GM19238 (cell line): ENCODE data around the gene ATP6V0B.

Source experiments
- DNase-seq: peaks from one replicate; pipeline ENCODE4 v3.0.0; 2011; ENCODE audit warnings: low spot score; ENCODE audit not compliant: insufficient read length

Gene ATP6V0B

GRCh38 chr1:44002165-44002564 is 27.4 kb downstream of the ATP6V0B start:
- no peak for DNase-seq

DNA sequence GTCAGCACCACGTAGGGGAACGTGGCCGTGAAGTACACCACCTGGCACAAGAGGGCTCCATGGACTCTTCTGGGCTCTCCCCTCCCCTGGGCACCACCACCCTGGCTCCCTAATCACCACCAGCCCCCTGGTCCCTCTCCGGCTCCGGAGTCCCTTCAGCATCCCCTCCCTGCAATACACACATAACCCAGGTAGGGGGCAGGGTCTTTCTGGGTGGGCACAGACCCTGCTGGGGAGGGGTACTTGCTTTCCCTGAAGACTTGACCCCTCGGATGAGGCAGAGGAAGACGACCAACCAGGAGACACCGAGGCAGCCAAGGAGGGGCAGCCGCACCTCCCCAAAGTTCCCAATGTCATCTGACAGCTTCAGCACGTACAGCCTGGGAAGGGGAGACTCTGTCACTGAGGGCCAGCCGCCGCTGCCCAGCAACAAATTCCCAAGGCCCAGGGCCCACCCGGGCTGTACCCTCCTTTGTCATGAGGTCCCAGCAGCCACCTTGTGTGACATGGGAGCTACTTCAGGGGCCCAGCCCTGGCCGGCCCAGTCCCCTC is 27.9 kb downstream of the ATP6V0B start:
- DNase-seq: no peak

GRCh38 chr1:44008259-44008658 is 33.5 kb downstream of the ATP6V0B start:
- no peak for DNase-seq

DNA sequence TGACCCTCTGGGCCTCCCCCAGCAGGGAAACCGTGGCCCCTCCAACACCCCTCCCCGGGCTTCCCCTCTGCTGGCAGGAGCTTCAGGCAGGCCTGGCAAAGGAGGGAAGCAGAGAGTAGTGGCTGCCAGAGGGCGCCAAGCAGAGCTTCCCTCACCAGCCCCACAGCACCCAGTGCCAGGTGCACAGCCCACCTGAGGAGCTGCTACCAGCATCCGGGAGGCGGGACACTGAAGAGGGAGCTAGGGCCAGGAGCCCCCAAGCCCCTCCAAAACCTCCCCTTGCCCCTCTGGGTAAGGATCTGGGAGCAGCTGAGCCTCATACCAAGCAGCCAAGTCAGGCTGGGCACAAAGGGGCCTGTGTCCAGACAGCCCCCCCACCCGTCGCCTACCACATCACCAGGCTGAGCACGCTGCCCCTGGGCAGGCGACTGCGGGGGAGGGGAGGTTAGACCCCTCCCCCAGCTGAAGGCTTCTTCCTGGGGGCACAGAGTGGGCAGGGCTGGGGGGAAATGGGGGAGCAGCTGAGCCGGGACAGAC is 36.2 kb downstream of the ATP6V0B start:
- DNase-seq: no peak

DNA sequence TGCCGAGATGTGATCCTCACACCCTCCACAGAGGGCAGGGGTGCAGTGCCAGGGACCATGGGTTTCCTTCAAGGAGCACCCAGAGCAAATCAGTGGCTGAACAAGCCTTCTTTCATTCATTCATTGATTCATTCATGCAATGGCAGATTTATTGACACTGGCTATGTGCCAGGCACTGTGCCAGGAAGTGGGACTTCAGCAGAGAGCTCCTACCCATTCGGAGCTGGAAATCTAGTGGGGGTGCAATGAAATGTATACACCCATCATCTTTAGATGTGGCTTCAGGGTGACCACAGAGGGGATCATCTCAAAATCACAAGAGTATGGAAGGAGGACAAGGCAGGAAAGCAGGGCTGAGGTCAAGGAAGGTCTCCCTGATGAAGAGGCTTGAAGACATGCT is 37.6 kb downstream of the ATP6V0B start:
- no peak for DNase-seq

DNA sequence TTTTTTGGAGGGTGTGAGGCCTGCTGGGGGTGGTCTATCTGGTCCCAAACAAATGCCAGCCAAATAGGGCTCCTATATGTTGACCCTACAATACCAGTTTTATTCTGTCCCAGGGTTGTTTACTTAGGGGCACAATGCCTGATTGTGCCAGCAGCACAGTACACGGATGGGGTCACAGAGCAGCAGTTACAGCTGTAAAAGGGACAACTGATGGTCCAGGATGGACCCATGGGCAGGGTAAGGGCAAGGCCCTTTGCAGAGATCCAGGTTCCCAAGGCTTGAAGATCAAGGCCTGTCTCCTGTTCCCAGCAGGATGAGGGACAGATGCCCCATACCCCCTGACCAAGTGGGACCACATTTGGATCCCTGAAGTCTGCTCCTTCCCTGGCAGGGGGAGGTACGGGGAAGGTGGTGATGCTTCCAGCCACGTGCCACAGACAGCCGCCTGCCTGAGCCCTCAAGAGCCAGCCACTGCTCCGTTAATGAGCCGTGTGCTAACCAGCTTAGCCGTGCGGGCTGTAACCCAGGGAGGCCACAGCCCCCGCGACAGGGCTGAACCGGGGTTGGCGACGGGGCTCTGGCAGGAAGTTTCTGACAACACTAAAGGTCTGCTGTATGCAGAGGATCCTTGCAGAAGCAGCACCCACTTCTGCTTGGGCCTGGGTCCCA is 38.3 kb downstream of the ATP6V0B start:
- no peak for DNase-seq

DNA sequence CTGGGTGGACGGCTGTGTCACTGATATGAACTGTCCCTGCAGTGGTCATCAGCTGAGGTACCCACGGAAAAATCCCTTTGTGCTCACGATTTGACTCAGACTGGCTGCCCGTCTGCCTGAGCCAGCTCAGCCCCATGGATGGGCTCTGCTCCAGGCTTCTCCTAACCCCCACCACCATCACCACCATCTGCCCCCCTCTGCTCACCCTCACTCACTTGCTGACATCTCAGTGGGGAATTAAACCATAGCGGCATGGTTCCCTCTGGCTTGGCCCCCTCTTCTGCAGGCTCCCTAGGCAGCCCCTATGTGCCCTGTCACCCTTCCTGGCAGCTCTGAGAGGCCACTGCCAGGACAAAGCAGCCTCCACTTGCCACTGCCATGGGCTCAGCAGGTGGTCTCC is 39.2 kb downstream of the ATP6V0B start:
- no peak for DNase-seq

DNA sequence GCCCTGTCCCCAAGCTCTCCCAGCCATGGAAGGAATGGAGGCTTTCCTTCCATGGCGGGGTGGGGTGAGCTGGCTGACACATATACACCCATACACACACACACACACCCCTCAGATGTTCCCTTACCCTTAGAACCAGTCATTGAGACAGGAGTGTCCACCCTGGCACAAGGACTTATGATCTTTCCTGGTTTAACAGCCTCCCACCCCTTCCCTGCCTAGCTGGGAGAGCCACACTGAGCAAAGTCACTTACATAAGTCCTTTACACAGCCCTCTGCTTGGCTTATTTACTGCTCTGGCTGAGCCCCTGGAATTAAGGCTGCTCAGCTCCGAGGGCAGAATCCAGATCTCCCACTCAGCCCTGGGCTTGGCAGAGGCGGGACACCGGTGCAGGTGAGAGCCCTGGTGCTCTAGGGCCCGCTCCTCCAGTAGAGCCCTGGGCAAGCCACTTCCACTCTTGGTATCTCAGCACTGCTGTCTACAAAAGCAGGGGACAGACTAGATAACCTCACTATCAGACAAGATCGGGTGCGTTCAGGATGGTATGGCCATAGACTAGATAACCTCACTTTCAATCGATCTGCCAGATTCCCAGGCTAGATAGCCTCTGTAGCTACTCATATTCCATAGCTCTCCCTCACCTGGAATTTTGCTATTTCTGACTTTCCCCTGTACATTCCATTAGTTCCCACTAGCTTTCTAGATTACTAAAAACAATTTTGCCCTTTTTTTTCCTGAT is 39.8 kb downstream of the ATP6V0B start:
- no peak for DNase-seq

- DNase-seq: no peak
These were observed 40.4 kb downstream of the ATP6V0B start for GRCh38 chr1:44015206-44015605.

GRCh38 chr1:44016041-44016889 is 41.5 kb downstream of the ATP6V0B start:
- DNase-seq: no peak

- no peak for DNase-seq
These were observed 42.2 kb downstream of the ATP6V0B start for GRCh38 chr1:44016890-44017400.

DNA sequence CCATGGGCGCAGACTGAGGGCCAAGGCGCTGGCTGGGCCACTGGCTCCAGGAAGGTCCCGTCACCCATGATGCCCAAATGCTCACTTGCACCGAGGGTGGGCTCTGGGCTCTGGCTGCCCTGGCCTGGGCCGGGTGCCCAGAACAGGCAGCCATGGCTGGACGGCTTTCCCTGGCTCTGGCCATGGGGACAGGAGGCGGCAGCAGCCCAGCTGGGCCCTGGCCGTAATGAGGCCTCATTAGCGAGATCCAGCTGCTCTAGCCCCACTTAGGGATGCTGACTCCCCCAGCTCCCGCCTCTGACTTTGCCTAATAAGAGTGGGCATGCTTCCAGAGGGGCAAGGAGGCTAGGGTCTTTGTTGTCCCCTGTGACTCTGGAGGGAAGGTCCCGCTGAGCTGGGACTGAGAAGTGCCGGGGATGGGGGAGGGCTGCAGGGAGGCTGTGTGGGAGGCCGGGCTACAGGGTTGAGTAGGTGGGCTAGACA is 44.7 kb downstream of the ATP6V0B start:
- DNase-seq: no peak

DNA sequence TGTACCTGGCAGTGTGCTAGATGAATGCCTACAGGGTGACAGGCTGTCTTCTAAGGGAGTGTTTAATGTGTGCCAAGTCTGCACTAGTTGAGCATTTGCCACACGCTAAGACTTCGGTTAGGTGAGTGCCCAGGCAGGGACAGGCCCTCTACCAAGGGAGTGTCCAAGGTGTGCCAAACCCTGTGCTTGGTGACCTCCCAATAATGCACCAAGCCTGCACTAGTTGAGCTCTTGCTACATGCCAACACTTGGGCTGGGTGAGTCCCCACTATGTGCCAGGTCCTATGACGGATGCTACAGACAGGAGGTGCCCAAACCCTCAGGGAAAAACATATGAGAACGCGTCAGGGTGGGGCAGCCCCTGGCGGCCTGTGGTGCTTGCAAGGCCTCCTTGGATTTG is 45.7 kb downstream of the ATP6V0B start:
- DNase-seq: no peak

GRCh38 chr1:44021156-44021555 is 46.4 kb downstream of the ATP6V0B start:
- no peak for DNase-seq

DNA sequence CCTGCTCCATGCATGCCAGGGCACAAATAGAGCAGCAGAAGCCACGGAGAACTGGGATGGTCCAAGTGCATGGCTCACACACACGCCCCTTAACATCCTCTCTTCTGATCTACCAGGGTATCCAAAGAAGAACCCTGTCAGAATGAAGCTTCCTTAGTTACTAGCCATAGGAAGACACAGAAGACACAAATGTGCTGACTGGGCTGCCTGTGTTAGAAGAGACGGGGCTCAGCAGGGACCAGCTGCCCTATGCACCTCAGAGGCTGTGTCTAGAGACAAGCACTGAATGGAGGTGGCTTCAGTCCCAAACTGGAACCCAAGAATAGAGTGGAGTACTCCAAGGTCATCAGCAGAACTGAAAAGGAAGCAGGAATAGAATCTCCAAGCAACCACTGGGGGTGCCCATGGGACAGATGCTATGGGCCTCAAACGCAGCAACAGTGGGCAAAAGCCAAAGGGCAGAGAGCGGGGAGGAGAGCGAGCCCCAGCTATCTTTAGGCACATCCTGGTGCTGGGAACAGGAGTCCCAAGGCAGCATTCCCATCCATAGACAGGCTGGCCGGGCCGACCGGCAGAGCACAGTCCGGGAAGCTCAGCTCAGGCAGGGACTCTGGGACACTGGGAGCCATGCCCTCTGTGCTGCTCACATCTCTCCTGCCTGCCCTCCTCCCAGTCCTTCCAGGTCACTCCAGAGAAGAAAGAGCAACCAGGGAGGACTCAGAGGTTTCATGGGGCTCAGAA is 47.0 kb downstream of the ATP6V0B start:
- no peak for DNase-seq

DNA sequence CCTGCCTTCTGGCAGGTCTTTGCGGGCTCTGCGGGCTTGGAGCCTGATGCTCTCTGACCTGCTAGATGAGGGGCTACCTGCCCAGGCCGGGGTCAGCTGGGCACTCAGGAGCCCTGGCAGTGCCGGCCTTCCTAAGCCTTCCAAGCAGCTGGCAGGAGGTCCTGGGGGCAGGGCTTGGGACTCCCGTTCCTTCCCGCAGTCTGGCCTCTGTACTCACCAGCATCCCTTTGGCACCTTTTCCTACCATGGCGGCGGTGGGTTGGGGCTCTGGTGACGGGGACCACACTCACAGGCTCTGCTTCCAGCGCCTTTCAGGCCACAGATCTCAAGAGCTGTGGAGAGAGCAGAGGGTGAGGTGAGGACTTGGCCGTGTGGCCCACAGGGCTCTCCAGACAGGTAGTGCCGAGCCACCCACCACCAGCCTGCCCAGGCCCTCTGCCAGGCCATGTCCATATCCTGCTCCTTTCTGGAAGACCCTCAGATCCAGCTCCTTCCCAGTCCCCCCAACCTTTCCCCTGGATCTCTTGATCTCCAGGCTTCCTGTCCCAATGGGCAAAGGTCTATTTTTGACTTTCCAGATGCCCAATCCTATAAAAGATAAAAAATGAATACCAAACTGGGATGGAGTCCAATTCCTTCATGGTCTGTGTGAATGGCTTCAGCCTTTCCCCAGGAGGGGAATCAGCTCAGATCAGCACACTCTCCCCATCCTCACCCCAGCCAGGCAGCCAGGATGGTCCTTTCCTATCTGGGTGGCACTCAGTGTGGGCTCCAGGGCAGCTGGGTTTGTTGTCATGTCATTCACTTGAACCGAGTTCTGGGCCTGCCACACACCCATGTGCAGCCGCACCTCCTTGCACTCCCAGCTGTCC is 49.5 kb downstream of the ATP6V0B start:
- no peak for DNase-seq

GRCh38 chr1:44024903-44025525 is 50.3 kb downstream of the ATP6V0B start:
- DNase-seq: no peak

DNA sequence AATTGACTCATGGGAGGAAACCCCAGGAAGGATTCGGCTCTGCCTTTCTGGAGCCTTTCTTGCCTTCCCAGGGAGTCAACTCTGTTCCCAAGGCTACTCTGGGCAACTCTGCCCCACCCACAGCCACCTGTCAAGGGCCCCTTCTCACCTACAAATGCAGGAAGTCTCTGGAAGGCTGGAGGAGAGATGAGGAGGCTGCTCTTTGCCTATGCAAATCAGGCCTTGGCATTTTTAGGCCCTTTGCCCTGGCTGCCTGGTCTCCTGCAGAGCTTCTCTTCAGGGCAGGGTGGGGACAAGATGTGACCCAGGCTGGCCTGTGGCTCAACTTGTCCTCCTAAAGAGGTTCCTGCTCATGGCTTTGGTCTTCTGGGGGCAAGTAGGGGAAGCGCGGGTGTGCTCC is 51.1 kb downstream of the ATP6V0B start:
- no peak for DNase-seq

GRCh38 chr1:44027320-44027719 is 52.6 kb downstream of the ATP6V0B start:
- DNase-seq: no peak
